Measurements from ENCODE around the gene PAQR5. TPM values are rescaled to one million over a fixed set of nuclear protein-coding genes. Genes with fewer than 3 reads are reported as not detected.

PAQR5 gene
- total RNA-seq, 1 donor from 2014 or later: 0.63 TPM

GRCh38 chr15:69395991-69396390, 97.3 kb downstream of the PAQR5 start:
- Histone ChIP-seq H3K27ac (replicated peaks) (no peak overlapping the region), H3K9me3 (replicated peaks) (no peaks in the 10 kb centered on the region), H3K4me1 (peaks cover 15% of the 10 kb centered on the region), H3K4me3 (no peak overlapping the region), H3K36me3 (no peaks in the 10 kb centered on the region), H3K27me3 (ENCODE audit: low read depth) (peaks cover 5% of the 10 kb centered on the region)
- intact Hi-C loops (cut with micrococcal nuclease): loop anchor here (2.0 kb wide), 1 partner anchor 337 kb away; no protein-coding TSS in a partner anchor
- TF ChIP-seq CTCF (IDR thresholded peaks at IDR 0.05; ENCODE audit: borderline replicate concordance): no peak
- DNase-seq: no peak

GRCh38 chr15:69398491-69398891, 99.8 kb downstream of the PAQR5 start:
- peaks cover 15% of the 10 kb centered on the region for H3K4me1 ChIP-seq
- no peak for DNase-seq
- no peak overlapping the region for H3K27ac ChIP-seq (replicated peaks)
- H3K4me3 ChIP-seq: no peak overlapping the region
- no peaks in the 10 kb centered on the region for H3K9me3 ChIP-seq (replicated peaks)
- intact Hi-C loops (cut with micrococcal nuclease): no loop called here
- peaks cover 5% of the 10 kb centered on the region for H3K27me3 ChIP-seq (ENCODE audit: low read depth)
- no peak for TF ChIP-seq CTCF (IDR thresholded peaks at IDR 0.05; ENCODE audit: borderline replicate concordance)
- no peaks in the 10 kb centered on the region for H3K36me3 ChIP-seq

- no peaks in the 10 kb centered on the region for H3K36me3 ChIP-seq
- H3K27ac ChIP-seq (replicated peaks): no peak overlapping the region
- intact Hi-C loops (cut with micrococcal nuclease): no loop called here
- no peaks in the 10 kb centered on the region for H3K4me1 ChIP-seq
- peaks cover 1% of the 10 kb centered on the region for H3K27me3 ChIP-seq (ENCODE audit: low read depth)
- no peak for TF ChIP-seq CTCF (IDR thresholded peaks at IDR 0.05; ENCODE audit: borderline replicate concordance)
- no peaks in the 10 kb centered on the region for H3K9me3 ChIP-seq (replicated peaks)
- no peak for DNase-seq
- no peak overlapping the region for H3K4me3 ChIP-seq
Measured at GRCh38 chr15:69400850-69401249, 102.1 kb downstream of the PAQR5 start.

GRCh38 chr15:69402816-69403215, 104.1 kb downstream of the PAQR5 start:
- Histone ChIP-seq H3K4me1 (no peaks in the 10 kb centered on the region), H3K36me3 (no peaks in the 10 kb centered on the region), H3K27ac (replicated peaks) (no peak overlapping the region), H3K9me3 (replicated peaks) (no peaks in the 10 kb centered on the region), H3K27me3 (ENCODE audit: low read depth) (no peaks in the 10 kb centered on the region), H3K4me3 (no peak overlapping the region)
- no peak for TF ChIP-seq CTCF (IDR thresholded peaks at IDR 0.05; ENCODE audit: borderline replicate concordance)
- no peak for DNase-seq
- intact Hi-C loops (cut with micrococcal nuclease): no loop called here

- Histone ChIP-seq H3K4me3 (no peak overlapping the region), H3K9me3 (replicated peaks) (no peaks in the 10 kb centered on the region), H3K4me1 (no peaks in the 10 kb centered on the region), H3K36me3 (no peaks in the 10 kb centered on the region), H3K27ac (replicated peaks) (no peak overlapping the region), H3K27me3 (ENCODE audit: low read depth) (no peaks in the 10 kb centered on the region)
- no peak for DNase-seq
- intact Hi-C loops (cut with micrococcal nuclease): no loop called here
- no peak for TF ChIP-seq CTCF (IDR thresholded peaks at IDR 0.05; ENCODE audit: borderline replicate concordance)
Measured at GRCh38 chr15:69403594-69403993, 104.9 kb downstream of the PAQR5 start.

GRCh38 chr15:69405110-69405509, 106.4 kb downstream of the PAQR5 start:
- no peak for DNase-seq
- H3K27ac ChIP-seq (replicated peaks): no peak overlapping the region
- H3K27me3 ChIP-seq (ENCODE audit: low read depth): no peaks in the 10 kb centered on the region
- H3K4me1 ChIP-seq: no peaks in the 10 kb centered on the region
- H3K36me3 ChIP-seq: no peaks in the 10 kb centered on the region
- no peak overlapping the region for H3K4me3 ChIP-seq
- no peak for TF ChIP-seq CTCF (IDR thresholded peaks at IDR 0.05; ENCODE audit: borderline replicate concordance)
- H3K9me3 ChIP-seq (replicated peaks): no peaks in the 10 kb centered on the region
- intact Hi-C loops (cut with micrococcal nuclease): no loop called here

Data from left ventricle myocardium inferior (tissue), 1 donor.